Prostate gland (tissue), 2 donors: Measurements from ENCODE around the gene IGSF9.

Source experiments
- CTCF ChIP-seq, 4 experiments: fragments of 200-600 bp in 2 of 4; fragments of 450-650 bp in 2 of 4; sonication (generic) in 2 of 4; IDR thresholded peaks; 1 replicate in 3 of 4; 2 replicates in 1 of 4; pipeline ENCODE4 v1.5.1; 2016 to 2019; ENCODE audit warnings: antibody characterized with exemption in 4 of 4, mild to moderate bottlenecking in 2 of 4, moderate library complexity in 2 of 4
- POLR2A ChIP-seq: fragments of 450-650 bp; IDR thresholded peaks from one replicate; pipeline ENCODE4 v1.6.1; 2016; ENCODE audit warnings: antibody characterized with exemption, mild to moderate bottlenecking

- TF ChIP-seq CTCF (IDR thresholded peaks at IDR 0.05) (no peak), POLR2A (no peak)
Observed at GRCh38 chr1:159895836-159896545, 49.4 kb downstream of the IGSF9 start.
